Activated naive CD8-positive, alpha-beta T cell treated with anti-CD3 and anti-CD28 coated beads, Interleukin-2, amount 10 ng/mL, durations not matched to agents 7 days and 5 days (primary cell): Measurements from ENCODE around the gene KIAA1217. TPM values are rescaled to one million over a fixed set of nuclear protein-coding genes. Genes with fewer than 3 reads are reported as not detected.

Experiments used
- ATAC-seq: fragments of 150-1000 bp; cut with Tn5 transposase; one replicate; pipeline ENCODE4 v1.10.0; 2021; ENCODE audit warnings: low read depth, moderate library complexity
- POLR2A ChIA-PET: fragments of 350-600 bp; sonication (Branson Sonifier 250); formaldehyde crosslinking; loops from one replicate; lab custom pipeline; 2021; ENCODE audit warnings: antibody characterized with exemption; lab: Charles Lee
- DNase-seq: peaks from one replicate; pipeline ENCODE4 v3.0.0; 2021
- H3K27ac Mint-ChIP-seq: one replicate; pipeline ENCODE4 v1.8.0; 2022; ENCODE audit warnings: mild to moderate bottlenecking, mixed read lengths
- H3K27me3 Mint-ChIP-seq: one replicate; pipeline ENCODE4 v1.8.0; 2022; ENCODE audit warnings: mild to moderate bottlenecking, moderate library complexity, mixed read lengths
- H3K36me3 Mint-ChIP-seq: one replicate; pipeline ENCODE4 v1.8.0; 2021; ENCODE audit warnings: mild to moderate bottlenecking, mixed read lengths
- H3K4me1 Mint-ChIP-seq: one replicate; pipeline ENCODE4 v1.8.0; 2021; ENCODE audit warnings: mixed read lengths
- H3K4me3 Mint-ChIP-seq: one replicate; pipeline ENCODE4 v1.8.0; 2022; ENCODE audit warnings: mild to moderate bottlenecking, moderate library complexity, mixed read lengths
- H3K9me3 Mint-ChIP-seq: one replicate; pipeline ENCODE4 v1.8.0; 2021; ENCODE audit warnings: mixed read lengths
- microRNA-seq: library from miRNA; unstranded; fragments of <30 nt; microRNA quantifications from one replicate; pipeline ENCODE4 v1.2.0, GENCODE V29; 2022
- total RNA-seq, 2 experiments: library from RNA; stranded (reverse); gene quantifications; one replicate each; pipeline ENCODE4 v1.2.3, GENCODE V29; 2021

Gene KIAA1217
- total RNA-seq, 2 experiments from 2014 or later, result 0.06 TPM; not detected in 1

DNA sequence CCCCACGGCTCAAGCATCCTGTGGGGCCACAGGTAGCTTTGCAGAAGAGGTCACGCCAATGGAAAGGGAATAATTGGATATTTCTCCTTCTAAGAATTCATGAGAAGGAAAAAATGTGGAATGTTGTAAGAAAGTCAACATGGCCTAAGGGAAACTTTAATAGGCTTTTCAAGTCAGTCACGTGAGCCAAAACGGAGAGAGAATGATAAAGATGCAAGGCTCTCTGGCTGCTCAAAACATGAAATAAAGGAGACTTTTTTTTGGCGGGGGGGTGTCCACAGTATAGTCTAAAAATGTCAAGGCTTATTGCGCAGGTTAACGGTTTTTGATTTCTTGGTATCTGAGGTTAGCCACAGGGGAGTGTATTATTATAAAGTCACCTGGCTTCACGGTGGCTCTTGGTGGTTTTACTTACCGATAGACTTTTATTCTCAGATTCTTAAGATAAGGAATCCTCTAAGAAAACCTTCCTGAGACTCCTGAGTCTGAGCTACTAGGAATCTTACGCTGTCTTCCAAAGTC, 366.6 kb downstream of the KIAA1217 start:
- Mint-ChIP-seq H3K4me1 (peaks cover 9% of the 10 kb centered on the region), H3K27me3 (peaks cover 7% of the 10 kb centered on the region), H3K27ac (no peak overlapping the region), H3K4me3 (no peak overlapping the region), H3K36me3 (no peaks in the 10 kb centered on the region), H3K9me3 (no peaks in the 10 kb centered on the region)
- no peak for ATAC-seq
- POLR2A ChIA-PET, result no interaction called here
- no peak for DNase-seq

DNA sequence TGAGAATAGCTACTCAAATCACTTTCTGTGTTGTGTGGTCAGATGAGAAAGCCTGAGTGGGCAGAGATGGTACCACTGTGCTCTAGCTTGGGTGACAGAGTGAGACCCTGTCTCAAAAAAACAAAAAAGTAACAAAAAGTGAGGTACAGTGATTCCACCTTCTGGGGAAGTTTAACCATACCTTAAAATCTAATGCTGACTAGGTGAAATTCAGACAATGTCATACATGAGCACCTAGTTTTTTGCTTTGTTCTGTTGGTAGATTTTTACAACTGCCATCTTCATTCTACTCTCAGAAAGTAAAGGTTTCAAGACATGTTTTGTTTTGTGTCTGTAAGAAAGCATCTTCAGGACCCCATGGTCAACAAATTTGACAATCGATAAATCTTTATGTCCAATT, 370.5 kb downstream of the KIAA1217 start:
- Mint-ChIP-seq H3K27me3 (peaks cover 7% of the 10 kb centered on the region), H3K4me3 (no peak overlapping the region), H3K9me3 (no peaks in the 10 kb centered on the region), H3K4me1 (peaks cover 9% of the 10 kb centered on the region), H3K36me3 (peaks cover 2% of the 10 kb centered on the region), H3K27ac (no peak overlapping the region)
- POLR2A ChIA-PET, result no interaction called here
- DNase-seq (no peak), ATAC-seq (no peak)

DNA sequence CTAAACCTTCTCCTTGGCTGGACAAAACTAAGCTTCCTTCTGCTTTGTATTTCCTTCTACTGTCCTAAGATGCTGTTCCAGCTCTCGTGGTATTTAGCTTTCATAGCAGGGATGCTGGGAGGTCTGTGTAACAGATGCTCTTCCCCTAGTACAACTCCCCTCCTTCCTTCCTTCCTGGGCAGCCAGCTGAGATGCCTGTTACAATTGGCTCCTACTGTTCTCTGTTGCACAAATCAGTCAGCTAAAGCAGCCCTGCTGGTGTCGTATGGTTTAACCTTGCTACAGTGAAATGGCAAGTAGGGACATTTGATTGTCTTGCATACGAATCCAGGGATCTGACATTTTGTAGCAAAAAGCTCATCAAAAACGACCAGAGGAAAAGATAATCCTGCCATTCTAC, 371.0 kb downstream of the KIAA1217 start:
- H3K36me3 Mint-ChIP-seq, result peaks cover 3% of the 10 kb centered on the region
- ATAC-seq, result no peak
- POLR2A ChIA-PET, result no interaction called here
- no peaks in the 10 kb centered on the region for H3K9me3 Mint-ChIP-seq
- no peak overlapping the region for H3K4me3 Mint-ChIP-seq
- peaks cover 9% of the 10 kb centered on the region for H3K4me1 Mint-ChIP-seq
- H3K27me3 Mint-ChIP-seq, result peaks cover 7% of the 10 kb centered on the region
- DNase-seq, result no peak
- H3K27ac Mint-ChIP-seq, result no peak overlapping the region

DNA sequence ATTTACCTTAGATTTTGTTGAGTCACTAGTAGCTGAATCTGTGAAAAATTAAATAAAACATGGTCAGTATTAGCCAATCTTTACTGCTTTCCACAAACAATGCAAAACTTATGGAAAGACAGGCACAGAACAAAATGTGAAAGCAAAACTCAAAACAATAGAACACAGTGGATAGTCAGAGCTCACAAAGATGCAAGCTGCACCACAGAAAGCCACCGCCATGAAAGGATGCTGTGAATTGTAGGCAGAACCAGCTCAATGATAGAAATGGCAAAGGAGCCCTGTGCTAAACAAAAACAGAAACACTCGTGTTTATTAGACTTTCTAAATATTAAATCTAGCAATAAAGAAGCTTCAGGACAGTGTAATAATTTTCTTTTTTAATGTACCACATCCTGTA, 380.3 kb downstream of the KIAA1217 start:
- no peaks in the 10 kb centered on the region for H3K9me3 Mint-ChIP-seq
- POLR2A ChIA-PET, result no interaction called here
- H3K36me3 Mint-ChIP-seq, result peaks cover 42% of the 10 kb centered on the region
- ATAC-seq, result no peak
- no peak overlapping the region for H3K27ac Mint-ChIP-seq
- H3K27me3 Mint-ChIP-seq, result no peaks in the 10 kb centered on the region
- no peak overlapping the region for H3K4me3 Mint-ChIP-seq
- no peak for DNase-seq
- peaks cover 3% of the 10 kb centered on the region for H3K4me1 Mint-ChIP-seq

DNA sequence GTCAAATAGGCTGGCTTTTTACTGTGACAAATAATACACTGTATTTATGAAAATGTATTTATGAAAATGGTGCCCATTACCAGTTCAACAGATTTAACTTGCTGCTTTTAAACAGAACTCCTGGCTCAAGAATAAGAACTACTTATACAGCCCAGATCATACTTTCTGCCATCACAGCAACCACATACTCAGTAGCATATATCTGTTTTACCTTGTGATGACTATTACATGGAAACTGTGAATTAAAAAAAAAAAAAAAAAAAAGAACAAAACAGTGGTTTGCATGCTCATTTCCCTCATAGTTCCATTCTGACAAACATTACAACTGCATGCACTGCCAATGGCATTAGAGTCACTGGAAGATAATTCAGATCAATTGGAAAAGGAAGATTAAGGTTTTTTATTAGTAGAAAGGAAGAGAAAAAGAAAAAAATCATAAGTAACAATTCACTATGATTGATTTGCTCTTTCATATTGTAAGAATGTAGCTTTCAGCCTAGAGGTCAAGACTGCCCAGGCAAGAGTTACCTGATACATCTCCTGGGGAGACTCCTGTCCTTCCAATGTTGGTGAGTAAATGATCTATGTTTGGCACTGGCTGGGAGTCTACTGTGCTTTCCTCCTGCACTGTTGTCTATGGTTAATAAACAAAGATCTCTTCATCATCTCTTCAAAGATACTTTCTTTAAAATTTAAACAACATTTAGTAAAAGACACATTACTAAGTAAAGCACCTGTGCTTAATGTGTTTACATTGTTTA, 381.9 kb downstream of the KIAA1217 start:
- POLR2A ChIA-PET, result no interaction called here
- H3K9me3 Mint-ChIP-seq, result no peaks in the 10 kb centered on the region
- peaks cover 34% of the 10 kb centered on the region for H3K36me3 Mint-ChIP-seq
- H3K27me3 Mint-ChIP-seq, result no peaks in the 10 kb centered on the region
- no peak overlapping the region for H3K4me3 Mint-ChIP-seq
- ATAC-seq (no peak), DNase-seq (no peak)
- peaks cover 3% of the 10 kb centered on the region for H3K4me1 Mint-ChIP-seq
- no peak overlapping the region for H3K27ac Mint-ChIP-seq

DNA sequence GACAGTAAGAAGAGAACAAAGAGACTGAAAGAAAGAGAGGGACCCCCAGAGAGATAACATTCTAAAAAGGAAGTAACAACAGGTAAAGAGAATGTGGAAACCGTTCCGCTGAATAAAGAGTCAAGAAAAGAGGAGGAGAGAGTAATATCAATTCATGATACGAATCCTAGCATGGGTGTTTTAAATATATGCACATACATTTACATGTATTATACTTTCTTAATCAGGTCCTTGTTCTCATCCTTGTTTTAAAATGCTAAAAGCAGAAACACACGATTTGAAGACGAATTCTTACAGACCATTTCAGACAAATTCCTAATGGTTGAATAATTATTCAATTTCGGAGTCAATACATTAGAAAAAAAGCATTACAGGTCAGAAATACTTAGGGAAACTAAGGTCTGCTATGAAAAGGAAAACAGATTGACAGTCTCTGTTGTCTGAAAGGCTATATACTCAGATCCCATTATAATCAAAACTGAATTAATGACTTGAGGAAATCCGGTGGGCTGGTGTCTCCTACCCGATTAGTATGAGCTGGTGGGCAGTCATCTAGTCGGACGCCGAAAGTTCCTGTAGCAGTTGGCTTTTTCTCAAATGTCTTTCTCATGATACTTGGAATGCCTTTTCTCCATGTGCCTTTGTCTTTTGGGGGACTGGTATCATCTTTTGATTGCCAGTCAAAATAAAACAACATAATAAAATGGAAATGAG, 387.4 kb downstream of the KIAA1217 start:
- DNase-seq (no peak), ATAC-seq (no peak)
- Mint-ChIP-seq H3K27me3 (no peaks in the 10 kb centered on the region), H3K4me3 (no peak overlapping the region), H3K36me3 (peaks cover 27% of the 10 kb centered on the region), H3K9me3 (no peaks in the 10 kb centered on the region), H3K27ac (no peak overlapping the region), H3K4me1 (peaks cover 3% of the 10 kb centered on the region)
- POLR2A ChIA-PET, result no interaction called here

DNA sequence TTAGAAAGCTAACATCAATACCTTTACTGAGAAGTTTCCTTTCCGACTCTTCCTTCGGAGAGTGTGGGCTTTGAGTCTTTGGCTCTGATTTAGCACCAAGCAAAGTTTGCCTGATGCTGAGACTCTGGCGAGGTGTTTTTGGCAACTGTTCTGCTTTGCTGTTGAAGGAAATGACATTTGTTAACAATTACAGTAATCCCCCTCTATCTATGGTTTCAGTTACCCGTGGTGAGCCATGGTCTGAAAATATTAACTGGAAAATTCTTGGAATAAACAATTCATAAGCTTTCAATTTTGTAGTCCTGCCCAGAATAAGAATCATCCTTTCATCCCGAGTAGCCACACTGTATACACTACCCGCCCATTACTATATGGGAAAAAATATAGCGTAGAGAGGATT, 388.5 kb downstream of the KIAA1217 start:
- H3K9me3 Mint-ChIP-seq, result no peaks in the 10 kb centered on the region
- no peak overlapping the region for H3K4me3 Mint-ChIP-seq
- peaks cover 3% of the 10 kb centered on the region for H3K4me1 Mint-ChIP-seq
- DNase-seq (no peak), ATAC-seq (no peak)
- peaks cover 19% of the 10 kb centered on the region for H3K36me3 Mint-ChIP-seq
- no peaks in the 10 kb centered on the region for H3K27me3 Mint-ChIP-seq
- no peak overlapping the region for H3K27ac Mint-ChIP-seq
- POLR2A ChIA-PET, result no interaction called here

Small RNA genes lying within 50 kb of the gene (microRNA-seq; reads per million reads assigned to microRNA genes)
- gene MIR603, result not detected
